Neutrophil (primary cell): Measurements from ENCODE around the gene PPP3CA.

ENCODE experiments used
- H3K27ac ChIP-seq: fragments of 200-600 bp; sonication (generic); 2 replicates; pipeline ENCODE4 v1.5.1; 2016; ENCODE audit warnings: mild to moderate bottlenecking, moderate library complexity
- H3K27me3 ChIP-seq: fragments of 200-600 bp; sonication (generic); 2 replicates; pipeline ENCODE4 v1.6.0; 2016; ENCODE audit warnings: mild to moderate bottlenecking
- H3K36me3 ChIP-seq: fragments of 200-600 bp; sonication (generic); 2 replicates; pipeline ENCODE4 v1.5.1; 2017
- H3K4me1 ChIP-seq, 2 experiments: fragments of 200-600 bp in 1 of 2; sonication (generic) in 1 of 2; 1 replicate in 1 of 2; 2 replicates in 1 of 2; pipeline versions ENCODE4 v1.5.1 to v1.6.1; 2013 to 2016; ENCODE audit warnings: low read depth in 1 of 2, low read length in 1 of 2, mild to moderate bottlenecking in 1 of 2, moderate library complexity in 1 of 2; ENCODE audit not compliant: control insufficient read depth in 1 of 2, insufficient read depth in 1 of 2
- H3K4me3 ChIP-seq, 2 experiments: fragments of 200-600 bp in 1 of 2; sonication (generic) in 1 of 2; 1 replicate in 1 of 2; 2 replicates in 1 of 2; pipeline ENCODE4 v1.5.1; 2013 to 2016; ENCODE audit warnings: low read depth in 1 of 2, low read length in 1 of 2, mild to moderate bottlenecking in 1 of 2, moderate library complexity in 1 of 2
- H3K9me3 ChIP-seq: fragments of 200-600 bp; sonication (generic); 2 replicates; pipeline ENCODE4 v1.5.1; 2016
- TF ChIP-seq, protein P1 (sequence below): fragments of 200-600 bp; sonication (generic); IDR thresholded peaks from 2 replicates; pipeline ENCODE4 v1.5.1; 2016; ENCODE audit warnings: antibody characterized with exemption

PPP3CA gene

DNA sequence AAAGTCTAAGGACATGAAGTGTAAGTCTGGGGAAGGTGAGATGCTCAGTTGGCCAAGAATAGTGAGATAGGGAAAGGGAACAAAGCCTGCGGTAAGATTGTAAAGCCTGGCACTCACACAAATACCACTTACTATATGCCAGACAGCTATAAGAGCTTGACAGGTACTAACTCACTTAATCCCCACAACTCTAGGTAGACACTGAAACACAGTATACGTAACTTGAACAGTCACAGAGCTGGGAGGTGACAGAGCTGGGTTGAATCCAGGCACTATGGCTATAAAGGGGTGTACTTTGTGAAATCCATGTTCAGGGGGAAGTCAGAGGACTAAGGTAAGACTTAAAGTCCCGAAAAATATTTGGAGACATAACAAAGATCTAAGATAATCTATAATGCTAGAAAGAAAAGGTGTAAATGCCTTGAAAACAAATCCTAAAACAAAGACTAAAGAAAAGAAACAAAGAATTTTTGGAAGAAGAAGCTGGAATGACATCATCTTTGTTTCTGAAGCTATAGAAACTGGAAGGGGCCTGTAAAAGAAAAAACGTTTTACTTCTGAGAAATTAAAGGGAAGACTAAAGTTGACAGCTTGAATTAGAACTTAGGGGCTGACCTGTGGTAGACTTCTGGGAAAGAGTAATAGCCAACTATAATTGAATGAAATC lies 172.5 kb downstream of the PPP3CA start:
- Histone ChIP-seq H3K4me1 (peaks cover 1 to 2% of the 10 kb centered on the region in 2 experiments), H3K4me3 (no peak overlapping the region)
- TF ChIP-seq, protein P1, sequence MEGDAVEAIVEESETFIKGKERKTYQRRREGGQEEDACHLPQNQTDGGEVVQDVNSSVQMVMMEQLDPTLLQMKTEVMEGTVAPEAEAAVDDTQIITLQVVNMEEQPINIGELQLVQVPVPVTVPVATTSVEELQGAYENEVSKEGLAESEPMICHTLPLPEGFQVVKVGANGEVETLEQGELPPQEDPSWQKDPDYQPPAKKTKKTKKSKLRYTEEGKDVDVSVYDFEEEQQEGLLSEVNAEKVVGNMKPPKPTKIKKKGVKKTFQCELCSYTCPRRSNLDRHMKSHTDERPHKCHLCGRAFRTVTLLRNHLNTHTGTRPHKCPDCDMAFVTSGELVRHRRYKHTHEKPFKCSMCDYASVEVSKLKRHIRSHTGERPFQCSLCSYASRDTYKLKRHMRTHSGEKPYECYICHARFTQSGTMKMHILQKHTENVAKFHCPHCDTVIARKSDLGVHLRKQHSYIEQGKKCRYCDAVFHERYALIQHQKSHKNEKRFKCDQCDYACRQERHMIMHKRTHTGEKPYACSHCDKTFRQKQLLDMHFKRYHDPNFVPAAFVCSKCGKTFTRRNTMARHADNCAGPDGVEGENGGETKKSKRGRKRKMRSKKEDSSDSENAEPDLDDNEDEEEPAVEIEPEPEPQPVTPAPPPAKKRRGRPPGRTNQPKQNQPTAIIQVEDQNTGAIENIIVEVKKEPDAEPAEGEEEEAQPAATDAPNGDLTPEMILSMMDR: no peak

DNA sequence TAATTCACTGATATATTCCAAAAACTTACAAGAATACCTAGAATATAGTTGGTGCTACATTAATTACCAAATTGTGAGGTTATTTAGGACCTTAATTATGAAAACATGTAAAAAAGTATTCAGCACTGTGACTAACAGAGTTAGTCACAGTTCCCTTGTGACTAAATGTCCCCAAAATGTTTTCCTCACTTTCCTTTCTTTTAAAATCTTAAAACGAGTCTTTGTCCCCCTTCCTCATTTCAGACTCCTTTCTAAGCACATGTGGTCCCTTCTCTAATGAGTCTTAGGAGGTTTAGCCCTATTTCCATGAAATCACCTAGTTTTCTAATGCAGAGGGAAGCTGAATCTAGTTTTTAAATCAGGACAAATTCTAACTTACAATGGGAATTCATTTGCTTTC lies 175.0 kb downstream of the PPP3CA start:
- TF ChIP-seq, protein P1: no peak
- Histone ChIP-seq H3K27ac (no peak overlapping the region), H3K4me1 (peaks cover 25 to 27% of the 10 kb centered on the region in 2 experiments), H3K27me3 (no peaks in the 10 kb centered on the region), H3K9me3 (no peaks in the 10 kb centered on the region), H3K4me3 (no peak overlapping the region), H3K36me3 (no peaks in the 10 kb centered on the region)

More for the DNA sequence above, 172.5 kb downstream of the PPP3CA start:
- Histone ChIP-seq H3K36me3 (no peaks in the 10 kb centered on the region), H3K27me3 (no peaks in the 10 kb centered on the region), H3K27ac (no peak overlapping the region), H3K9me3 (no peaks in the 10 kb centered on the region)

DNA sequence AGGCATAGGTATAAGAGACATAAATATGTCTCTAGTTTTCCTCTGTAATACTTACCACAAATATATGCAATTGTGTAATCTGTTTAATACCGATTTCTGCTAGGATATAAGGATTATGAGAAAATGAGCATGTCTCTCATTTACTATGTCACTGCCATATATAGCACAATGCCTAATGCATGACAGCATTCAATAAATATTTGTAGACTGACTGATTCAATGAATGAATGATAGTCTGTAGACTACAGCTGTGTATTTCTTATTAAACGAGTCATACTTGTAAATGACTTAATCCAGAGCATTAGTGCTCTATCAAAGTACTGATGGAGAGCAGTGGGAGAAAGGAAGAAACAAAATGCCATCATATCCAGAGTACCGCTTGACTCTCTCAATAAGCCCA lies 175.6 kb downstream of the PPP3CA start:
- Histone ChIP-seq H3K4me3 (no peak overlapping the region), H3K27ac (no peak overlapping the region), H3K4me1 (peaks cover 25 to 27% of the 10 kb centered on the region in 2 experiments), H3K9me3 (no peaks in the 10 kb centered on the region), H3K27me3 (no peaks in the 10 kb centered on the region), H3K36me3 (no peaks in the 10 kb centered on the region)
- TF ChIP-seq, protein P1: no peak

DNA sequence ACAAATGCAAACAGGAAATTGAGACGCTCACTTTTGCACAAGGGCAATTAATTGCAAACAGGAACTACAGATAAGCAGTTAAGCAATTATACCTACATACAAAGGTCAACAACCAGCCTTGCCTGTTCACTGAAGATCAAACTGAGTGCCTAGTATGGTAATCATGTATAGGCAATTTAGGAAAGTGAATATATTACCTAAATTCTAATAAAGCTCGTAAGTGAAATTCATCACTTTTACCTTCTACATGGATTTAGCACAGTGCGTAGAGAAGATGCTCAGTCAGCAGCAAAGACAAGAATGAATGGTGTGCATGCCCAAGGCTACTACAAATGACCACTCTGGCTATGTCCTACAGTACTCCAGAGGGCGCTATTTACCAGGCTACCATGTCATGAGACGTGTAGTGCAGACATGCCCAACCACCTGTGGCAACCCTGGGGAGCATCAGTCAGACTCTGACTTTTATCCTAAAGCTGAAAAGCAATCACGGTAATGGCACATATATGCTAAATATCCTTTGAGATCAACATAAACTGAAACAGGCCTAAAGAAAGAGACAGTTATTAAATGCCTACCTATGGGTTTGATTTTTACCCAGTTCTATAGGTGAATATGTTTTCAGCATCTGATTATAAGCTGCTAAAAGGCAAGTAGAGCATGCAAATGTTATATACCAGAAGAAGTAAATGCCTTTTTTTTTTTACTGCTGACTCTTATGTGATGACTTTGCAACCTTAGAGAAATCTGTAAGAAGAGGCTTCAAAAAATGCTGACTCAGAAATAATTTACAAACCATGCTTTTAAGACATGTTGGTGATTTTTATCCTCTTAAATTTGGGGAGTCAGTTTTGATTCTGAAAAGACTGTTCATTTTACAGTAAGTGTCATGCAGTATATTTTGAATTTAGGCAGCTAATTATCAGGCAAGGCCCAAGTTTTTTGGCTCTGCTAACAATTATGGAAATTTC lies 178.0 kb downstream of the PPP3CA start:
- H3K36me3 ChIP-seq: no peaks in the 10 kb centered on the region
- H3K27ac ChIP-seq: peak overlapping the region; percentile 72
- no peaks in the 10 kb centered on the region for H3K27me3 ChIP-seq
- H3K4me1 ChIP-seq: peaks cover 25 to 27% of the 10 kb centered on the region in 2 experiments
- no peaks in the 10 kb centered on the region for H3K9me3 ChIP-seq
- TF ChIP-seq, protein P1: peak; percentile 64
- peak overlapping the region in 1 of 2 experiments; percentile 5 for H3K4me3 ChIP-seq

DNA sequence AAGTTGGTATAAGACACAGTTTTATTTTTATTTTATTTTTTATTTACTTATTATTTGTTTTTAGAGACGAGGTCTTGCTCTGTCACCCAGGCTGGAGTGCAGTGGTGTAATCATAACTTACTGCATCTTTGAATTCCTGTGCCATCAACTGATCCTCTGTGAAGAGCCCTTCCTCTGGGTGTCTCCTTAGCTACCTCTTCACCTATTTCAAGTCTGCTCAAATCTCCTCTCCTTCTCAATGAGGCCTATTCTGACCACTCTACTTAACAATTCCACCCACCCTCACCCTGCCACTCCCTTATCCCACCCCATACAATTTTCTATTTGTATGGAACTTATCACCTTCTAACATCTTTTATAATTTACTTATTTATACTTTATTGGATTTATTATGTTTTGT lies 183.4 kb downstream of the PPP3CA start:
- Histone ChIP-seq H3K4me1 (peaks cover 15 to 16% of the 10 kb centered on the region in 2 experiments), H3K36me3 (no peaks in the 10 kb centered on the region), H3K27me3 (no peaks in the 10 kb centered on the region), H3K4me3 (no peak overlapping the region), H3K27ac (no peak overlapping the region), H3K9me3 (no peaks in the 10 kb centered on the region)
- TF ChIP-seq, protein P1: no peak
